ENCODE results near the gene NPAS2.

GRCh38 chr2:101012054-101012705 lies 192.2 kb downstream of the NPAS2 start:
- no peak for TF ChIP-seq POLR2A (IDR thresholded peaks at IDR 0.05)
- no peak for TF ChIP-seq CTCF (IDR thresholded peaks at IDR 0.05)
- no peak for TF ChIP-seq POLR2AphosphoS5 (IDR thresholded peaks at IDR 0.05)

All from breast epithelium (tissue), 3 donors.